Liver (tissue), 9 donors: ENCODE measurements around the gene PROC. TPM values are rescaled to one million over a fixed set of nuclear protein-coding genes. Genes with fewer than 3 reads are reported as not detected.

Experiments
- DNase-seq: peaks from one replicate; pipeline ENCODE4 v3.0.0-alpha.2; 2017; ENCODE audit warnings: low spot score
- H3K27ac ChIP-seq, 2 donors: one replicate each; pipeline ENCODE4 v1.7.0; 2013; ENCODE audit warnings: inconsistent platforms in 2 of 2, low read length in 2 of 2, control low read depth in 1 of 2, low read depth in 1 of 2, mild to moderate bottlenecking in 1 of 2
- H3K27me3 ChIP-seq, 4 donors: one replicate each; pipeline versions ENCODE4 v1.6.1 to v1.7.0; 2013; ENCODE audit warnings: low read length in 3 of 4, inconsistent platforms in 1 of 4, mild to moderate bottlenecking in 1 of 4, moderate library complexity in 1 of 4; ENCODE audit not compliant: control insufficient read depth in 4 of 4, insufficient read depth in 4 of 4
- H3K36me3 ChIP-seq, 4 donors: one replicate each; pipeline versions ENCODE4 v1.6.1 to v1.7.0; 2013; ENCODE audit warnings: low read length in 3 of 4, mild to moderate bottlenecking in 3 of 4, low read depth in 1 of 4, moderate library complexity in 1 of 4; ENCODE audit not compliant: control insufficient read depth in 4 of 4, insufficient read depth in 3 of 4
- H3K4me1 ChIP-seq, 4 donors: one replicate each; pipeline versions ENCODE4 v1.6.1 to v1.7.0; 2013; ENCODE audit warnings: low read length in 3 of 4, mild to moderate bottlenecking in 3 of 4, moderate library complexity in 1 of 4; ENCODE audit not compliant: control insufficient read depth in 4 of 4, insufficient read depth in 4 of 4
- H3K4me3 ChIP-seq, 3 donors: one replicate each; pipeline versions ENCODE4 v1.6.1 to v1.7.0; 2013; ENCODE audit warnings: low read length in 3 of 3, control low read depth in 1 of 3, low read depth in 1 of 3, mild to moderate bottlenecking in 1 of 3
- H3K9ac ChIP-seq, 2 donors: one replicate each; pipeline ENCODE4 v1.7.0; 2013; ENCODE audit warnings: low read length in 2 of 2, mild to moderate bottlenecking in 2 of 2, moderate library complexity in 2 of 2, control low read depth in 1 of 2, low read depth in 1 of 2
- H3K9me3 ChIP-seq, 4 donors: one replicate each; pipeline versions ENCODE4 v1.6.1 to v1.7.0; 2013; ENCODE audit warnings: low read length in 3 of 4; ENCODE audit not compliant: control insufficient read depth in 4 of 4
- EGR1 ChIP-seq, 2 donors: IDR thresholded peaks; 2 replicates each; pipeline ENCODE4 v1.6.1; 2016 to 2018; ENCODE audit warnings: antibody characterized with exemption in 2 of 2, low read depth in 2 of 2
- FOXA1 ChIP-seq: IDR thresholded peaks from 2 replicates; pipeline ENCODE4 v1.6.1; 2016; ENCODE audit warnings: antibody characterized with exemption
- FOXA2 ChIP-seq: IDR thresholded peaks from 2 replicates; pipeline ENCODE4 v1.6.1; 2016; ENCODE audit warnings: antibody characterized with exemption
- GABPA ChIP-seq, 2 donors: IDR thresholded peaks in 1 of 2; conservative IDR thresholded peaks in 1 of 2; 2 replicates each; pipeline ENCODE4 v1.6.1; 2016; ENCODE audit warnings: antibody characterized with exemption in 2 of 2, mild to moderate bottlenecking in 1 of 2, moderate library complexity in 1 of 2
- HNF4A ChIP-seq, 2 donors: conservative IDR thresholded peaks; 2 replicates each; pipeline ENCODE4 v1.6.1; 2016; ENCODE audit warnings: antibody characterized with exemption in 2 of 2, mild to moderate bottlenecking in 2 of 2
- HNF4G ChIP-seq: IDR thresholded peaks from 2 replicates; pipeline ENCODE4 v1.6.1; 2016; ENCODE audit warnings: antibody characterized with exemption
- JUND ChIP-seq, 2 donors: IDR thresholded peaks; 2 replicates each; pipeline ENCODE4 v1.6.1; 2016; ENCODE audit warnings: antibody characterized with exemption in 2 of 2
- NR2F2 ChIP-seq: IDR thresholded peaks from 2 replicates; pipeline ENCODE4 v1.6.1; 2016; ENCODE audit warnings: antibody characterized with exemption
- RAD21 ChIP-seq, 2 donors: IDR thresholded peaks; 2 replicates each; pipeline ENCODE4 v1.6.1; 2016; ENCODE audit warnings: antibody characterized with exemption in 2 of 2, mild to moderate bottlenecking in 2 of 2
- RXRA ChIP-seq, 2 donors: IDR thresholded peaks; 2 replicates each; pipeline ENCODE4 v1.6.1; 2017 to 2018; ENCODE audit warnings: antibody characterized with exemption in 2 of 2, mild to moderate bottlenecking in 1 of 2
- SP1 ChIP-seq: IDR thresholded peaks from 2 replicates; pipeline ENCODE4 v1.6.1; 2018; ENCODE audit warnings: antibody characterized with exemption, mild to moderate bottlenecking
- TAF1 ChIP-seq: conservative IDR thresholded peaks from 2 replicates; pipeline ENCODE4 v1.6.1; 2016; ENCODE audit warnings: antibody characterized with exemption, mild to moderate bottlenecking
- YY1 ChIP-seq: IDR thresholded peaks from 2 replicates; pipeline ENCODE4 v1.6.1; 2016; ENCODE audit warnings: antibody characterized with exemption, mild to moderate bottlenecking
- WGBS: extraction: QIAGEN DNeasy Blood & Tissue Kit; methylation state at CpG from one replicate; pipeline ENCODE4 v1.1.7; 2013; 5-methylcytosine and 5-hydroxymethylcytosine counted together
- polyA plus RNA-seq, 2 donors: library from polyadenylated mRNA; stranded (reverse) in 1 of 2; unstranded in 1 of 2; fragments of 200-250 nt in 1 of 2; fragments of >200 nt in 1 of 2; fragmentation: Nextera tagmentation in 1 of 2; extraction: Ambion mirVana in 1 of 2; gene quantifications; one replicate each; pipeline versions ENCODE4 v1.2.1 to v1.2.3, GENCODE V29; 2013 to 2015
- total RNA-seq, 2 donors: library from RNA; depleted of rRNA; stranded (reverse); fragments of >200 nt; gene quantifications; one replicate each; pipeline ENCODE4 v1.2.3, GENCODE V29; 2014
- TF ChIP-seq, protein P1 (sequence below): IDR thresholded peaks from 2 replicates; pipeline ENCODE4 v1.6.1; 2016; ENCODE audit warnings: antibody characterized with exemption
- TF ChIP-seq, protein P2 (sequence below): fragments of 150-350 bp; IDR thresholded peaks from 2 replicates; pipeline ENCODE4 v1.5.1; 2017; ENCODE audit warnings: improper control_type of control experiment, low read depth, low read length; ENCODE audit not compliant: missing input control
- TF ChIP-seq, protein P3 (sequence below): IDR thresholded peaks from 2 replicates; pipeline ENCODE4 v1.6.1; 2016; ENCODE audit warnings: antibody characterized with exemption
- TF ChIP-seq, protein P4 (sequence below): IDR thresholded peaks from 2 replicates; pipeline ENCODE4 v1.6.1; 2016; ENCODE audit warnings: antibody characterized with exemption
- TF ChIP-seq, protein P5 (sequence below): IDR thresholded peaks from 2 replicates; pipeline ENCODE4 v1.6.1; 2016; ENCODE audit warnings: antibody characterized with exemption, mild to moderate bottlenecking
- donor health status: healthy.
- donor health status: healthy.
- donor health status: healthy.
- donor health status: healthy.
- donor health status: healthy.

PROC gene
- total and polyA plus RNA-seq, 4 donors = 150 to 407 (median 341) TPM

DNA sequence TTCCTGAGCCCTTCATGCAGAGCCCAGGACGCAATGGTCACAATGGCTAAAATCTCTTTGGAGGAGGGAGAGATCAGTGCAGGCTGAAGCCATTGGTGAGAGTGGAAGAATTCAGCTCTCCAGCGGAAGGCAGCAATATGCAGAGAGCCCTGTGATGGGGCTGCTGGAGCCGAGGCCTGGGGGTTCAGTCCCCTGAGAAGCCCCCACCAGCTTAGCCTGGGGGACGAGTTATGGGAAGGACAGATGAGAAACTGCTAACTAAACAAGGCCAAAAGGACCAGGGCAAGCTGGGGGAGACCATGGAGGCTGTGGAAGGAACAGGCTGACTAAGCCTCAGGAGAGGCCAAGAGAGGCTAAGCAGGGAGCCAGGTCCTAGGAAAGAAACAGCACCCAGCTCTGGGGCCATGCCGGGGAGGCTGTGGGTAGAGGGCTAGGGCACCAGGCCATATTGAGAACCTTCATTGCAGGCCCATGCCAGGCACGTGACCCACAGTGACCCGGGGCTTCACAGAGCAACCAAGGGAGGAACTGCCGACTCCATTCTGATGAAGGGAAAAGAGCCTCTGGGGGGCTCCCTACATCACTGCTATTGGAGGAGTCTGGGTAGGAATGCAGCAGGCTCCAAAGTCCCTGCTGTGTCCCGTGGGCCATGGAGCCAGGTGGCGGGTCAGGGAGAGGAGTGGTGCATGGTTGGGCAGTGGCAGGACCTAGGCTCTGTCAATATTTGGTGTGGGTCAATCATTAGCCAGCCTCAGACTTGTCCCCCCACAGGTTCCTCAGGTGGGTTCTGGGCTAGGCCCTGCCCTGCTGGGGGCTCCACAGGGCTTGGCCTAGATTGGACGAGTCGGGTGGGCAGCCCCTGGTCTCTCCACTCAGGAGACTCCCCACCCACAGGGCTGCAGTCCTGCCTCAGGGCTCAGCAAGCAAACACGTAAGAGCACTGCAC is 19.8 kb downstream of the PROC start:
- Histone ChIP-seq H3K9ac (peak overlapping the region in 1 of 2 donors; percentile 67), H3K27me3 (no peaks in the 10 kb centered on the region), H3K27ac (peak overlapping the region; percentile 88 to 94), H3K4me1 (peaks cover 14 to 32% (median 16%) of the 10 kb centered on the region in 4 donors), H3K4me3 (no peak overlapping the region), H3K36me3 (no peaks in the 10 kb centered on the region), H3K9me3 (peaks cover 0 to 2% (median 0%) of the 10 kb centered on the region in 4 donors)
- DNase-seq = peak; percentile 66
- TF ChIP-seq RXRA (IDR thresholded peaks at IDR 0.05) (peak; percentile 81 to 93), JUND (IDR thresholded peaks at IDR 0.05) (peak in 1 of 2 donors; percentile 75), GABPA (IDR thresholded peaks at IDR 0.05 in 1 of 2, conservative IDR thresholded peaks at IDR 0.05 in 1 of 2) (peak in 1 of 2 donors; percentile 25), NR2F2 (peak; percentile 11), HNF4G (peak; percentile 92), SP1 (peak; percentile 96), HNF4A (conservative IDR thresholded peaks at IDR 0.05) (peak; percentile 95 to 97), FOXA1 (peak; percentile 83), TAF1 (peak; percentile 21), FOXA2 (peak; percentile 85), RAD21 (IDR thresholded peaks at IDR 0.05) (peak; percentile 71 to 82), YY1 (peak; percentile 90), EGR1 (IDR thresholded peaks at IDR 0.05; ENCODE audit: low read depth in 2 of 2) (no peak)
- TF ChIP-seq, protein P1, sequence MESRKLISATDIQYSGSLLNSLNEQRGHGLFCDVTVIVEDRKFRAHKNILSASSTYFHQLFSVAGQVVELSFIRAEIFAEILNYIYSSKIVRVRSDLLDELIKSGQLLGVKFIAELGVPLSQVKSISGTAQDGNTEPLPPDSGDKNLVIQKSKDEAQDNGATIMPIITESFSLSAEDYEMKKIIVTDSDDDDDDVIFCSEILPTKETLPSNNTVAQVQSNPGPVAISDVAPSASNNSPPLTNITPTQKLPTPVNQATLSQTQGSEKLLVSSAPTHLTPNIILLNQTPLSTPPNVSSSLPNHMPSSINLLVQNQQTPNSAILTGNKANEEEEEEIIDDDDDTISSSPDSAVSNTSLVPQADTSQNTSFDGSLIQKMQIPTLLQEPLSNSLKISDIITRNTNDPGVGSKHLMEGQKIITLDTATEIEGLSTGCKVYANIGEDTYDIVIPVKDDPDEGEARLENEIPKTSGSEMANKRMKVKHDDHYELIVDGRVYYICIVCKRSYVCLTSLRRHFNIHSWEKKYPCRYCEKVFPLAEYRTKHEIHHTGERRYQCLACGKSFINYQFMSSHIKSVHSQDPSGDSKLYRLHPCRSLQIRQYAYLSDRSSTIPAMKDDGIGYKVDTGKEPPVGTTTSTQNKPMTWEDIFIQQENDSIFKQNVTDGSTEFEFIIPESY = peak; percentile 81
- TF ChIP-seq, protein P2, sequence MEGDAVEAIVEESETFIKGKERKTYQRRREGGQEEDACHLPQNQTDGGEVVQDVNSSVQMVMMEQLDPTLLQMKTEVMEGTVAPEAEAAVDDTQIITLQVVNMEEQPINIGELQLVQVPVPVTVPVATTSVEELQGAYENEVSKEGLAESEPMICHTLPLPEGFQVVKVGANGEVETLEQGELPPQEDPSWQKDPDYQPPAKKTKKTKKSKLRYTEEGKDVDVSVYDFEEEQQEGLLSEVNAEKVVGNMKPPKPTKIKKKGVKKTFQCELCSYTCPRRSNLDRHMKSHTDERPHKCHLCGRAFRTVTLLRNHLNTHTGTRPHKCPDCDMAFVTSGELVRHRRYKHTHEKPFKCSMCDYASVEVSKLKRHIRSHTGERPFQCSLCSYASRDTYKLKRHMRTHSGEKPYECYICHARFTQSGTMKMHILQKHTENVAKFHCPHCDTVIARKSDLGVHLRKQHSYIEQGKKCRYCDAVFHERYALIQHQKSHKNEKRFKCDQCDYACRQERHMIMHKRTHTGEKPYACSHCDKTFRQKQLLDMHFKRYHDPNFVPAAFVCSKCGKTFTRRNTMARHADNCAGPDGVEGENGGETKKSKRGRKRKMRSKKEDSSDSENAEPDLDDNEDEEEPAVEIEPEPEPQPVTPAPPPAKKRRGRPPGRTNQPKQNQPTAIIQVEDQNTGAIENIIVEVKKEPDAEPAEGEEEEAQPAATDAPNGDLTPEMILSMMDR = peak; percentile 3
- TF ChIP-seq, protein P3, sequence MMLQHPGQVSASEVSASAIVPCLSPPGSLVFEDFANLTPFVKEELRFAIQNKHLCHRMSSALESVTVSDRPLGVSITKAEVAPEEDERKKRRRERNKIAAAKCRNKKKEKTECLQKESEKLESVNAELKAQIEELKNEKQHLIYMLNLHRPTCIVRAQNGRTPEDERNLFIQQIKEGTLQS = no peak
- TF ChIP-seq, protein P4, sequence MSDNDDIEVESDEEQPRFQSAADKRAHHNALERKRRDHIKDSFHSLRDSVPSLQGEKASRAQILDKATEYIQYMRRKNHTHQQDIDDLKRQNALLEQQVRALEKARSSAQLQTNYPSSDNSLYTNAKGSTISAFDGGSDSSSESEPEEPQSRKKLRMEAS = peak; percentile 77
- TF ChIP-seq, protein P5, sequence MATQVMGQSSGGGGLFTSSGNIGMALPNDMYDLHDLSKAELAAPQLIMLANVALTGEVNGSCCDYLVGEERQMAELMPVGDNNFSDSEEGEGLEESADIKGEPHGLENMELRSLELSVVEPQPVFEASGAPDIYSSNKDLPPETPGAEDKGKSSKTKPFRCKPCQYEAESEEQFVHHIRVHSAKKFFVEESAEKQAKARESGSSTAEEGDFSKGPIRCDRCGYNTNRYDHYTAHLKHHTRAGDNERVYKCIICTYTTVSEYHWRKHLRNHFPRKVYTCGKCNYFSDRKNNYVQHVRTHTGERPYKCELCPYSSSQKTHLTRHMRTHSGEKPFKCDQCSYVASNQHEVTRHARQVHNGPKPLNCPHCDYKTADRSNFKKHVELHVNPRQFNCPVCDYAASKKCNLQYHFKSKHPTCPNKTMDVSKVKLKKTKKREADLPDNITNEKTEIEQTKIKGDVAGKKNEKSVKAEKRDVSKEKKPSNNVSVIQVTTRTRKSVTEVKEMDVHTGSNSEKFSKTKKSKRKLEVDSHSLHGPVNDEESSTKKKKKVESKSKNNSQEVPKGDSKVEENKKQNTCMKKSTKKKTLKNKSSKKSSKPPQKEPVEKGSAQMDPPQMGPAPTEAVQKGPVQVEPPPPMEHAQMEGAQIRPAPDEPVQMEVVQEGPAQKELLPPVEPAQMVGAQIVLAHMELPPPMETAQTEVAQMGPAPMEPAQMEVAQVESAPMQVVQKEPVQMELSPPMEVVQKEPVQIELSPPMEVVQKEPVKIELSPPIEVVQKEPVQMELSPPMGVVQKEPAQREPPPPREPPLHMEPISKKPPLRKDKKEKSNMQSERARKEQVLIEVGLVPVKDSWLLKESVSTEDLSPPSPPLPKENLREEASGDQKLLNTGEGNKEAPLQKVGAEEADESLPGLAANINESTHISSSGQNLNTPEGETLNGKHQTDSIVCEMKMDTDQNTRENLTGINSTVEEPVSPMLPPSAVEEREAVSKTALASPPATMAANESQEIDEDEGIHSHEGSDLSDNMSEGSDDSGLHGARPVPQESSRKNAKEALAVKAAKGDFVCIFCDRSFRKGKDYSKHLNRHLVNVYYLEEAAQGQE = peak; percentile 79
- 51% methylated on average over 13 of the region's 13 CpGs for WGBS
